NT2/D1 (cell line): ENCODE measurements around the gene GPC6.

Source experiments
- SUZ12 ChIP-seq: IDR thresholded peaks from 2 replicates; pipeline ENCODE4 v1.6.1; 2011; ENCODE audit not compliant: insufficient read length, insufficient read depth; ENCODE audit errors: extremely low read depth
- YY1 ChIP-seq: IDR thresholded peaks from 2 replicates; pipeline ENCODE4 v1.6.1; 2011; ENCODE audit not compliant: insufficient read length, insufficient read depth
- ZNF274 ChIP-seq: IDR thresholded peaks from 2 replicates; pipeline ENCODE4 v1.6.1; 2011; ENCODE audit warnings: mild to moderate bottlenecking, low read depth, low read length

- TF ChIP-seq ZNF274 (no peak), YY1 (no peak), SUZ12 (no peak)
These were observed 645.8 kb downstream of the GPC6 start for GRCh38 chr13:93872376-93872775.
